Kidney tubule cell (primary cell): ENCODE measurements around the gene OSBPL2.
A peak's percentile ranks its signal among the peaks of the same experiment; 100 is the strongest.

Source experiments
- DNase-seq: peaks from one replicate; pipeline ENCODE4 v3.0.0-alpha.2; 2018; ENCODE audit warnings: low spot score

The OSBPL2 gene

GRCh38 chr20:62206388-62206775, 31.9 kb upstream of the OSBPL2 start:
- DNase-seq = no peak

GRCh38 chr20:62208061-62208794, 30.1 kb upstream of the OSBPL2 start:
- DNase-seq = no peak

DNA sequence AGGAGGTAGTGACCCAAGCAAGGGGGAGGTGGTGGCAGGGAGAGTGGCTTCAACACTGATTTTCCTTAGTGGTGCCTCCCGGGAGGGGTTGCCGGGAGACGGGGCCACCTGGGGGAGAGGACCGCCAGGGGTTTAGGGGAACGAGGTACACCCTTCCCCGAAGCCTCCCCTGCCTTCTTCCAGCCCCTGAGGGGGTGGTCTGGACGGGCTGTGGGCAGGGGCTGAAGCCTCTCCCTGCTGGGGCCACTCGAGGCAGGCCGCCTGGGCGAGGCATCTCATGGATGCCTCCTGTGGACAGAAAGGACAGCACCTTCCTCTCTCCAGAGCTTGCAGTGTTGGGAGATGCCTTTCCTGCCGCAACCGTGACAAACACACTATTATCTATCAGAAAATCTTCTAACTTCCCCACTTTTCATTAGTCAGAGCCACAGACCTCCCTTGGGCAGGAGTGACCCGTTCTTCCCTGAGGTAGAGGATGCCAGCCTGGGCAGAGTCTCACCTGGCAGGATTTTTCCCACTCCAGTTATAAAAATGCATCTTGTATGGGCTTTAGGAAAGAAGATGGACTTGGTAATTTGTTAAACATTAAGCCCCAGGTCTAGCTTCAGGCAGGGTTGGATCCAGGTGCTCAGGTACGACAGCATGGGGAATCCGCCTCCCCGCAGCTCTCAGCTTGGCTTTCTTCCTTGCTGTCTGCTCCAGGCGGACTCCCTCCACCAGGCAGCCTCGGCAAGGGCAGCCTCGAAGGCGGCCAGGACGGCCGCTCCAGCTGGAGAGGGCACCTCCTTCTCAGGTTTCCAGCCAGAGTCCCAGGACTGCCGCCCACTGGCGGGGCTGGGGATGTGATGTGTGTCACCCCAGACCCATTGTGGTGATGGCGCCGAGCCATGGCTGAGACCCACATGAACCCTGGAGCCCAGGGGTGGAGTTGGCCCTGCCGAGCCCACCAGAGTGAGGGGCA, 29.2 kb upstream of the OSBPL2 start:
- peak; percentile 20 for DNase-seq

GRCh38 chr20:62209850-62210495, 28.3 kb upstream of the OSBPL2 start:
- DNase-seq = no peak

DNA sequence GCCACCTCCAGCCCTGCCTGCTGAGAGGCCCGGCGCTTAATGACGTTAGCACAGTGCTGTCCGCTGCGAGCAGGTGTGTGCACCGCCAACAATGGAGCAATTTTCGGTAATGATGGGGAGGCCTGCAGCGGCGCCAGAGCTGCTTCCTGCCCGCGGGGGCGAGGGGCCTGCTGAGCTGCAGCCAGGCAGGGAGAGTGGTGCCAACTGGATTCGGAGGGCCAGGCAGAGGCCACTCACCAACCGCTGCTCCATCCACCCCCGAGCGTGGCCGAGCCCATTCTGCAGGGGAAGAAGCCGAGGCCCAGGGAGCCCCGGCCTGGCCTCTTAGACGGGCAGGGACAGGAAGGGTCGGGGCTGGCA, 27.8 kb upstream of the OSBPL2 start:
- no peak for DNase-seq

DNA sequence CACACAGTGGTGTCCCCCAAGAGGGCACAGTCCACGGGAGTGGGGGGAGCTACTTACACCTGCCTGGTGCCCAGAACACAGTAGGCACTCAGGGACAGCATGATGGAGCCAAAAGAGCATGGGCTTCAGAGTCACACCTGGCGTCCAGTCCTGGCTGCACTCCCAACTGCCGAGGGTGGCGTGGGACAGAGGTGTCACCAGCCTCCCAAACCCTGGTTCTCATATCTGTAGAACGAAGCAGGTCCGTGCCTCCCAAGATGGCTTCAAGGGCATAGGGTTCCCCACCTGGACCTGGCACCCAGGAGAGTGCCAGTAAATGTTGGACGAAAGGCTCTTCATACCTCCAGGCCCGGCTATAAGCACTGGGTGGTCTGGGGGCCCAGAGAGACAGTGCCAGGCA, 27.1 kb upstream of the OSBPL2 start:
- DNase-seq = no peak

- no peak for DNase-seq
Measured at GRCh38 chr20:62211769-62212288, 26.5 kb upstream of the OSBPL2 start.

GRCh38 chr20:62212299-62212698, 26.0 kb upstream of the OSBPL2 start:
- no peak for DNase-seq

GRCh38 chr20:62214067-62214466, 24.3 kb upstream of the OSBPL2 start:
- DNase-seq = no peak

DNA sequence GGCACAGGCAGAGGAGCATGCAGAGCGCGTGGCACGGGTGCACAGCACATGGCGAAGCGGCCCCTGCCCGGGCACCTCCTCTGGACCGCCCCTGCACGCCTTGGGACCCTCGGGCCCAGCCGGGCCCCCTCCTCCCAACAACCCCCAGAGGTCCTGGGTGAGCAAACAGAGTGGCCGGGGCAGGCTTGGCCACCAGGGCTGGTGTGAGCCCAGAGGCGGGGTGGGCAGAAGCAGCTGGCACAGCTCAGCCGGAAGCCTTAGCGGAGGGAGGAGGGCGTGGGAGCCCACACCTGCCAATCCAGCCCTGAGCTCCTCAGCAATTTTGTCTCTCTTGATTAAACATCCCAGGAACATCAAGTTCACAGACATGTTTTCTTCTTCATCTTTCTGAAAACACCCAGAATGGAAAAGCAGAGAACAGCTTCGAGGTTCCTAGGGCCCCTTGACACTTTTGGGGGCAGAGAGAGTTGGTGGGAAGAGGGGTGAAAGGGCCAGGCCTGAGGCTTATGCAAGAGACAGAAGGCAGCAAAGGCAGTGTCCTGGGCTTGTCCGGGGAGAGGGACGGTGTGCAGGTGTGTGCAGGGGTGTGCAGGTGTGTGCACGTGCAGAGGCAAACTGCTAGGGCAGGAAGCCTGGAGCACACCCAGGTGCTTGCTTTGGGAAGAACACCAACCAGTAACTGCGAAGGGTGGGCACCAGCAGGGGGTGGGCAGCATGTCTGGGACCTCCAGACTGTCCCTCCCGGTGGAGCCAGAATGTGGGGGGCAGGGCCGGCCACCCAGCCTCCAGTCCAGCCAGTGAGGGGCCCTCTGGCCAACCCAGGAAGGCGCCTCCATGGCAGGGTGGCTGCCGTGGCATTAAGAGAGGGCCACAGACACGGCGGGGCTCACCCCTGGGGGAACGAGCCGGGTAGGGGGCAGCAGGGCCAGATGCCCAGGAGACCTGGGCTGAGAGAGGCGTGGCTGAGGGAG, 23.0 kb upstream of the OSBPL2 start:
- no peak for DNase-seq

DNA sequence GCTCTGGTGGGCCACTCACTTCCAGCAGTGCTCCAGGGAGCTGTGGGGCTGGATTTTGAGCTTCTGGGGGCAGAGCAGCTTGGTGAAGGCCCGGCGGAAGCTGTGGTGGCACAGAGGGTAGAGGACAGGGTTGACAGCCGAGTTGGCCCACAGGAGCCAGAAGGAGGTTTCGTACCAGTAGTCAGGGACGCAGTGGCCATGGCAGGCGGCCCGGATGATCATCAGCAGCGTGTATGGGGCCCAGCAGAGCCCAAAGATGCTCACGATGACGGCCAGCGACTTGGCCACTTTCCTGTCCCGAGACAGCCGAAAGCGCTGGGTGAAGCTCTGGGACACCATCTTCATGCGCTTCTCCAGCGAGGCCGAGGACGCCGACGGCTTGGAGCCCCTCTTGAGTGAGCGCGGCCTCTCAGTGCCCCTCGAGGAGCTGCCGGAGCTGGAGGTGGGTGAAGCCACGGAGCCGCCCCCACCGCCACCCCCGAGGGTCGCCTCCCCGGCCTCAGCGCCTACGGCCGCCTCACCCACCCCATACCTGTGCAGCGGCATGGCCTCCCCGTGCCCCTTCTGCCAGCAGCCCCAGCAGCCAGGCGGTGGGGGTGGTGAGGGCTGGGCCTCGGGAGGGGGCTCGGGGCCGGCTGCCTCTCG, 22.2 kb upstream of the OSBPL2 start:
- DNase-seq = no peak

GRCh38 chr20:62216636-62217566, 21.4 kb upstream of the OSBPL2 start:
- DNase-seq = no peak

DNA sequence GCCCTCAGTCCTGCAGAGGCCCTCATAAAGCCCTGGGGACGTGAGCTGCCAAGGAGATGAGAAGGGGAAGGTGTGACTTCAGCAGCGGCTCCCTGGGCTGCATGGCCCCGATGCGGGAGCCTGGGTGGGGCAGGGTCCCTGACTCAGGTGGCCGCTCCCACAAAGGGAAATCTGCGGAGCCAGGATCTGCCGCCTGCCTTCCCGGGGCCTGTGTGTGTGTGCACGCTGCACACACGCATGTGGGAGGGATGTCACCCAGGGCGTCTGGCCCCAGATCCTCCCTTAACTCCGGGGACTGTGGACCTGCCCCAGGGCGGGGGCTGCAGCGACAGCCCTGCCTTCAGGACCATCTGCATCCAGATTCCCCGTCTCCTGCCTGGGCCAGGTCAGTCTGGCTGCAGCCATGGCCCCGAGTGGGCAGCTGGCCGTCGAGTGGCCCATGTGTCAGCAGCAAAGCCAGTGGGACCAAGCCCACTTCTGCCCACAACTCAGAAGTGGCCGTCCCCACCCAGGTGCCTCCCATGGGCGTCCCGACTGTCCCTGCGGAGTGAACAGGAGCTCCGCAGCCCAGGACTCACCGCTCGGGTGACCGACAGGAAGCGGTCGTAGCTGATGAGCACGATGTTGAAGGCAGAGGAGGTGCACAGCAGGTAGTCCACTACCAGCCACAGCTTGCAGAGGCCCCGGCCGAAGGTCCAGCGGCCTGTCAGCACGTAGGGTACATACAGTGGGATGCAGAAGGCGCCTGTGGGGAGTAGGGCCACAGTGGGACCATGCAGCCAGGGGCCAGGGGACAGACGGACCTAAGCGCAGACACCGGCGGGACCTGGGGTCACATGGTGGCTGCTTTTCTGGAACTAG, 20.2 kb upstream of the OSBPL2 start:
- DNase-seq = no peak

GRCh38 chr20:62219101-62219991, 19.0 kb upstream of the OSBPL2 start:
- DNase-seq = no peak

DNA sequence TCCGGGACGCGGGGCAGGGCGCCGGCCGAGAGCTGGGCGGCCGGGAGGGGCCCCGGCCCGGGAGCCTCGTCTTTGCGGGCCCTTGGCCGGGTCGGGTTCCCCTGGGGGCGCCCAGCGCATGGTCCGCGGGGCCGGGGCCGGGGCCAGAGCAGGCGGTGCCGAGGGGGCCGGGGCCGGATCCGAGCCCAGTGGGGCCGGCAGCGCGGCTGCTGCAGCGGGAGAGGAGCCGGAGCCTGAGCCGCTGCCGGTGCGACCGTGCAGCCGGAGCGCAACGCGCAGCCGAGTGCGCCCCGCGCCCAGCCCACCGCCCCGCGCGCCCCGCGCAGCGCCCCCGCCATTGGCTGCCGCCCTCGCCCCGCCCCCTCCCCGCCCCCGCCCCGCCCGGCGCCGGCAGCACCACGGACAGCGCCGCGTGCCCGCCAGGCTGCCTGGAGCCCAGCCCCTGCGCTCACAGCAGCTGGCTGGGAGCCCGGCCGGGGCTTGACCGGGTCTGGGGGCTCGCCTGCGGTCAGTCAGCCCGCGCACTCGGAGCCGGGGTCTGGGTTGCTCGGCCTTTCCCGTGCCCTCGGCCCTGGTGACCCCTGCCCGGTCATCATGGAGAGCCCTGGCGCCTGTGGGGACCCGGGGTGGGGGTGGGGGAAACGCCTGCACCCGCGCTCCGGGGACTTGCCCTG, 18.2 kb upstream of the OSBPL2 start, which contains the start of gene HRH3:
Gene HRH3, minus strand, starts transcription at position 287 of the 674 bp plus-strand sequence. CDS start 308 bp downstream, outside the sequence.
- DNase-seq = peak; percentile 30

GRCh38 chr20:62220666-62221568, 17.4 kb upstream of the OSBPL2 start:
- DNase-seq = no peak
